ENCODE data around the gene HOXA5.

The HOXA5 gene

GRCh38 chr7:27149842-27150567, 6.5 kb upstream of the HOXA5 start:
- no peak for DNase-seq (ENCODE audit: low read depth in 4 of 4, low spot score in 1 of 4)

DNA sequence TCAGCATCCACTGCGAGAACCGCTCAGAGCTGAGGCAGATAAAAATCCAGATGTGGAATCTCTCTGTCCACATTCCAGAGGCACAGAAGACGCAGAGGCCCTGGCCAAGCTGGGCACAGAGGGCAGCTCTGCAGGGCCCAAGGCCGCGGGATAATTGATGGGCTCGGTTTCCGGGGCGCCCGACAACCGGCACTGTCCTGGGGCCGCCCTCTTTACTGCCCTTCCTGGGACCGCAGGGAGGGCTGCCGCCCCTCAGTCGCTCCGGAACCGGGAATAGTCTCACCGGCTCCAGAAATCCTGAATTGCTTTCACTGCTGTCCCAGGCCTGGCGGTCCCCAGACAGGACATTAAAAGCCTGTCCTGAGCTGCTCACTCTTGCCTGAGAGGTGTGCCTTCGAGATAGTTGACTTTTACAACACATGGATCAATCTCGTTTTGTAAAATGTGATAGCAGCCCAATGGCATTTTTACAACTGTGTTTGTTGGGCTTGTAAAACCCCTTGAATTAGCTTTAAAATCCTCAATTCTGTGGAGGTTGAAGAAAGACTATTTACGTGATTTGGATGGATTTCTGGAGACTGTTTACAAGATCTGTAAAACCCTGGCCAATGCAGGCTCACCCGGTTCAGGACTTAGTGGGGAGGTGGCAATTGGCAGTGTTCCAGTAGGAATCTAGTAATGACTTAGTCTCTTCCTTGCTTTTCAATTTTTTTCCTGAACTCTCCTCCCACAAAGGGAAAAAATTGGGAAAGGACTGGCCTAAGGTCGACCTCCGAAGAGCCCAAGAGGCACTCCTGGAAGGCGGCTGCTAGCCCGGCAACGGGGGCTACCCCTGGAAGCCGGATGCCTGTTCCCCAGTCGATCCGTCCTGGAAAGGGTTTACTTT, 5.5 kb upstream of the HOXA5 start:
- DNase-seq (ENCODE audit: low read depth in 4 of 4, low spot score in 1 of 4), result no peak

GRCh38 chr7:27148031-27148755, 4.7 kb upstream of the HOXA5 start:
- no peak for DNase-seq (ENCODE audit: low read depth in 4 of 4, low spot score in 1 of 4)

DNA sequence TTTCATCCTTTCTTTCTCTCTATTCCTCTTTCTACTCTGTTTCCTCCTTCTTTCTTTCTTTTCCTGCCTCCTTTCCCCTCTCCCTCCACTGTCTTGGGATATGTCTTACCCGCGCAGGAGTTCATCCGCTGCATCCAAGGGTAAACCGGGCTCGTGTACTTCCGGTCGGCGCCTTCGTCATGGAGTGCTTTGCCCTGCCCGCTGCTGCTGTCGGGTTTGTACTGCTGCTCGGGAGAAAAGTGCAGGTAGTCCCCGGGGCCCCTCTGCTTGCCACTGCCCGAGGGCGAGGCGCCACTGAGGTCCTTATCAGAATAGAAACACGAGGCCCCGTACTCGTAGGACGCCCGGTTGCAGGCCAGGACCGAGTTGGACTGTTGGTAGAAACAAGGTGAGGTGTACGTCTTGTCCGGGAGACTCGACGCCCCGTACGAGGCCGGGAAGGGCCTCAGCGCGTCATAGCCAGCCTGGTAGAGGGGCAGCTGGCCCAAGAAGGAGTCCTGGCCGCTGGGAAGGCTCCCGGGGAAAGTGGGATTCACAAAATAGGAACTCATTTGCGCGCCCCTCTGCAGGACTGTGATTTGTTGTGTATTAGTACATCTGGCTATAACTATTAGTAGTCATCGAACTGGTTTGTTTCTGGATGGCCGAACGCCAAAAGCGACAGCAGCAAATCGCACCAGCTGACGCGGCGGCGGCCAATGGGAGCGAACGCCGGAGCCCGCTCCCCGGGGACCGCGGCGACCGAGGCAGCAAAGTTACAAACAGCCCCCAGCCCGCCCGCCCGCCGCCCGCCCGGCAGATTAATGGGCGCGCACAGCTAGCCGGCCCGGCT, 3.9 kb upstream of the HOXA5 start, which contains the start of gene HOXA6:
HOXA6 (minus strand) TSS at position 576 of the 832 bp plus-strand sequence; CDS start at position 551, 25 bp downstream.
- DNase-seq (ENCODE audit: low read depth in 4 of 4, low spot score in 1 of 4), result no peak

- no peak for DNase-seq (ENCODE audit: low read depth in 4 of 4, low spot score in 1 of 4)
Observed at GRCh38 chr7:27146491-27147198, 3.2 kb upstream of the HOXA5 start.

DNA sequence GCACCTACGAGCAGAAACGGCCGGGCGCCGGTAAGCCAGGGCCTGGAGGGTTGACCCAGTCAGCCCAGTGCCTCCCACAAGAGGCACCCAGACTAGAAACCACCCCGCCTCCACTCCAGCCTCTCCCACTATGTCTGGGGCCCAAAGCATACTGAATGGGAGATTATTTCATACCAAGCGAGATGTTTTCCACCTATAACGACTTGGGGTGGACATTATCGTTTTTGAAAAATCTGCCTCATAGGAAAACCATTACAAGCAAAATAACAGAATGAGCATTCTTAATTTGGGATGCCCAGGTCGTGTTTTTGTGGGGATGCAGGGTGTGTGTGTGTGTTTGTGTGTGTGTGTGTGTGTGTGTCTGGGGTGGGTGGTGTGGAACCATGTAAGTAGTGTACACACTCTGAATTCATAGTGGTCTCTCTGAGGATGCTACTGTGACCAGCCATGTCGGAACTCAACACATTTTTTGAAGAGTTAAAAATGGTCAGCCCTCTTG, 2.5 kb upstream of the HOXA5 start:
- DNase-seq (ENCODE audit: low read depth in 4 of 4, low spot score in 1 of 4), result no peak

DNA sequence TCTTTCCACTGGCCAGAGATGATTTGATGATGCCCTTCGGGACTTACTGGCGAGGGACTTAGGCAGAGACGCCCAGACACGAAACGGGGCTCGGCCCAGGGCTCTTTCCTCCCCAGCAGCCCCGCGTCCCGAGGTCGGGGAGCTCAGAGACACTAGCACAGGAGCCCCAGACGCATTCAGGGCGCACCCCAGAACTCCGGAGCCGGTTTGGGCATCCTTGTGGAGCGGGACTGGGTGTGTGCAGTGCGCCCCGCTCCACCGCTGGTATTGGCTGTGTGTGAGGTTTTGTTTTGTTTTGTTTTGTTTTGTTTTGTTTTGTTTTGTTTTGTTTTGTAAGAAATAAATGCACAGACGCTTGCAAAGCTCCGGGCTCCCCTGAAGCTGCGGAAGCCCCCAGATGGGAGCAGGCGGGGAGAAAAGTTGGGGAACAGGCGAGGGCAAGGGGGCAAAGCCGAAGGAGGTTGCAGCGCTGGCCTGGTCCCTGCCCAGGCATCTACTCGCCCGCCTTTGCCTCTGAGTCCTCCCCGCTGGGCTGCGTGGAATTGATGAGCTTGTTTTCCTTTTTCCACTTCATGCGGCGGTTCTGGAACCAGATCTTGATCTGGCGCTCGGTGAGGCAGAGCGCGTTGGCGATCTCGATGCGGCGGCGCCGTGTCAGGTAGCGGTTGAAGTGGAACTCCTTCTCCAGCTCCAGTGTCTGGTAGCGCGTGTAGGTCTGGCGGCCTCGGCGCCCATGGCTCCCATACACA, 1.9 kb upstream of the HOXA5 start:
- DNase-seq (ENCODE audit: low read depth in 4 of 4, low spot score in 1 of 4), result no peak

DNA sequence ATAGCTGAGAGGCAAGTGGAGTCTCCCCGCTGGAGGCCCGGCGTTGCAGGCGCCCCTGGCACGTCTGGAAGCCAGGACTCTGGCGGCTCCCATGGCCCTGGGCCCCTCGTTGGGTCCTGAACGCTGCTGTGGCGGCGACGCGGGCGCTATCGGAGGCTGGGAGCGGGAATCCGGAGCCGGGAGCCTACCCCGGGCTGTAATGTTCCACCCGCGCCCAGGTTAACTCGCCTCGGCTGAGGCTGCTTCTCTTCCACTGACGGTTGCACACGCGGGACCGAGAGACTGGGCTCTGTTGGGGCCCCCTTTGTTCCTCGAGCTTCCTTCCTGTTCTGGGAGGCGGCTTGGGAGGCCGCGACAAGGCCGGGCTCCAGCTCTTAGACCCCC, 1.3 kb upstream of the HOXA5 start:
- no peak for DNase-seq (ENCODE audit: low read depth in 4 of 4, low spot score in 1 of 4)

GRCh38 chr7:27143950-27144780, 684 bp upstream of the HOXA5 start:
- DNase-seq (ENCODE audit: low read depth in 4 of 4, low spot score in 1 of 4), result no peak

- DNase-seq (ENCODE audit: low read depth in 4 of 4, low spot score in 1 of 4), result no peak
Observed at GRCh38 chr7:27142580-27143022, 880 bp downstream of the HOXA5 start.

DNA sequence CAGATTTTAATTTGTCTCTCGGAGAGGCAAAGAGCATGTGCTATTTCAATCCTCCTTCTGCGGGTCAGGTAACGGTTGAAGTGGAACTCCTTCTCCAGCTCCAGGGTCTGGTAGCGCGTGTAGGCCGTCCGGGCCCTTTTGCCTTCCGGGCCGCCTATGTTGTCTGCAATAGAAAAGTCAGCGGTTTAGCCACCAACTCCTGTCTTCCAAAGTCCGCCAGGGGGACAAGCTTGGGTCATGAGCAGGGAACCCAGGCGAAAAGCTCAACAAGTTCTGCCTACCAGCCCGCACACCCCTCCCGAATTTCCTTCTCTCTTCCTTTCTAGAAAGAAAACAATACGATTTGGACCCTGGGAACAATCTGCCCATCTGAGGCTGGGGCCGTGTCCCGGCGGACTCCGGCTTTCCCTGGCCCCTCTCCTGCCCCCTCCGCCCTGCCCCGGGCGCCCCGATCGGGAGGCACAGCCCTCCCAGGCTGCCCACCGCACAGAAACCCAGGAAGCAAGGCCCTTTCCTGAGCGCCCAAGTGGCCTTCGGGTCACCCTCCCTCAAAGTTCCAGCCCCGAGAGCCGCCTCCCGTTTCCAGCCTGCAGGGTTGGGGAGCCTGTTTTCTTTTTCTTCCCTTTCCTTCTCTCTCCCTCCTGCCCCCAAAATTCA, 1.4 kb downstream of the HOXA5 start:
- DNase-seq (ENCODE audit: low read depth in 4 of 4, low spot score in 1 of 4), result no peak

GRCh38 chr7:27141137-27141922, 2.2 kb downstream of the HOXA5 start:
- DNase-seq (ENCODE audit: low read depth in 4 of 4, low spot score in 1 of 4), result no peak

DNA sequence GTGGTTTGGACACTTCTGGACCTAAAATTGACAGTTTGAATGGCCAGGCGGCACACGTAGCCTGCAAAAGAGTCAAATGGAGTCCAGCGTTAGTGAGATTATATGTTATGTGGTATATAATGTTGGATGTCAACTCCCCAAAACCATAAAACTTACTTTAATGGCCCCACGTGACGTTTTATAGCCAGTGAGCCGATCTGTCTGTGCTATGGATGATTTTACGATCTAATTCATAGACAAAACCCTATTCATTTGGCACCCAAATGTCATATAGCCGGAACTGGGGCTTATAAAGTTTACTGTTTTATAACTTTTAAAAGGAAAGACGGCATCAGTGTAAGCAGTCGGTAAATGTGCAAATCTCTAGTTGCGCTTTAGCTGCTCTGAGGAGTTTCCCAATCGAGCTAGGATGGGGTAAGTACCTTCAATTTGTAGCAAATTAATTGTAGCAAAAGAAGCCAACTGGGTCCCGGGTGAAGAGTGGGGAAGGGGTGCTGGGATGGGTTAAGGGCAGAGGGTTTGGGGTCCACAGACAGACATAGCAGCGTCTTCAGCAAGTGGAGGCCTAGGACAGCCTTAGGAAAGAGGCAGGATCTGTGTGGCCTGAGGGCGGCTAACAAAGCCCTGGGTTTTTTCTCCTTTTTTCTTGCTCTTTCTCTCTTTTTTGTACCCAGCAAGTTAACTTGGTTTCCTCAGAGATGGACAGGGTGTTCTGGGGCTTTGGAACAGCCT, 3.2 kb downstream of the HOXA5 start:
- no peak for DNase-seq (ENCODE audit: low read depth in 4 of 4, low spot score in 1 of 4)

DNA sequence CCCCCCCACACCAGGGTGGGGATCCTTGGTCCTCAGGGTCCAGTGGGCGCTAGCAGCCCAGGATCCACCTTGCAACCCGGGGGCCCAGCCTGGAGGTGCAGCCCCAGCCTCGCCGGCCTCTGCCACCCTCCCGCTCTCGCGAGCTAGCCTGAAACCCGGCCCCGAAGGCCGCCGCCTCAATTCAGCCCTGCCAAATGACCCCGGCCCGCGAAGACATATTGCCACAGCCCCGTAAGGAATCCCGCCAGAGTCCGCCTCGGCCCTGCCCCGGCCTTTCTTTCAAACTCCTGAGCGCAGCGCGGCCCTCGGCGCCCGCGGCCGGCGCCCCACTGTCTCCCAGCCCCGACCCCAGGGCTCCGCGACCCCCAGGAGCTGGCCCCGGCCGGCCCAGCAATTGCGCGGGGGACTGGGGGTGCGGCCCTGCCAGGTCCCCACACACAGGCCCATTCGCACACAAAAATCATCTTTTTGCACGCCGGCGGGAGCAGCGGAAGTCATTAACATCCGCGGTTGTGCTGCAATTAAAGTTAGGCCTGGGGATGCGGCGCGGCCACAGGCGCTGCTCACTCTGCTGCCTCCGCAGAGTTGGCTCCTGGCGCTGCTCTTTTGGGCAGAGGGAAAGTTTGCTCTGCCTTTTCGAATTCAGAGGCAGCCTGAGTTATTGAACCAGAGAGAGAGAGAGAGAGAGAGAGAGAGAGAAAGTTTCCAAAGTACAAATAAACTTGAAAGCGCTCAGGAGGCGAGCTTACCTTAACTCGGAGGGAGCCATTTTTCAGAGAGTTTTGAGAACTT, 4.0 kb downstream of the HOXA5 start:
- DNase-seq (ENCODE audit: low read depth in 4 of 4, low spot score in 1 of 4), result no peak

DNA sequence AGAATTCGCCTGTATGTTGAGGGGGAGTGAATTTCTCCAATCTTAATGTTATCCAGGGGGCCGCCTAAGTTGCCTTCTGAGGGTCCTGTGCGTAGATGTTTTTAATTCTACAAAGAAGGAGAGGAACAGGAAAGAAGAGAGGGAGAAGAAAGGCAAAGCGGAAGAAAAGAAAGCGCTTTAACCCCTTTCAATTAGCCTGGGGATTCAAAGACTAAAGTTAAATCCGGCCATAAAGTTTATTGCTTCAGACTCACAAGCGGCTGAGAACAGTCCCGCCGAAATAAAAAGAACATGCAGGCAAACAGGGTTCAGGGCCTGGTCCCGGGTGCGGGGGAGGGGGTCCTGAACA, 4.5 kb downstream of the HOXA5 start:
- no peak for DNase-seq (ENCODE audit: low read depth in 4 of 4, low spot score in 1 of 4)

DNA sequence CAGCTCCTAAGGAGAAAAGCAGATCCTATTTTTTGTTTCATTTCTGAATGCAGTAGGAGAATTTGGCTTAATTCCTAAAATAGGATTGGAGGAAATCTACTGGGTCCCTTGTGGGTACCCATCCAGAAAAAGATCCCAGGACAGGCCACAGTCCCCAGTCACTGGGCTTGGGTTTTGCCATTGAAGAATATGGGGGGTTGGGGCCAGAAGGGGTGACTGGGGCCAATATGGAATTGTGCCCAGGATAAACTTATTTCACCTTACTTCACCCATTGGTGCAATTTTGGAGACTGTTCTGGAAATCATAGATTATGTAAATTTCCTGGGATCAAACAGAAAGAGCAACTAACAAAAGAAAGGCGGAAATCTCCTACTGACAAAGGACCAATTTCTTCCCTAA, 5.0 kb downstream of the HOXA5 start:
- no peak for DNase-seq (ENCODE audit: low read depth in 4 of 4, low spot score in 1 of 4)

Measured in stimulated activated CD4-positive, alpha-beta T cell treated with anti-CD3 and anti-CD28 coated beads, Interleukin-1b, Interleukin-23, amount 100 ng/mL, for 24 hours (primary cell).